GM18508 (cell line): ENCODE results near the gene SERPINE1.
"Not testable (repeated sequence)": the region's sequence is repeated elsewhere in the genome, so short reads cannot be mapped to it uniquely, and the experiment has no call there.

ENCODE experiments used
- ATAC-seq: cut with Tn5 transposase; IDR thresholded peaks from one replicate; pipeline ENCODE4 v1.9.1; 2021; ENCODE audit warnings: moderate number of reproducible peaks; ENCODE audit not compliant: insufficient read depth, unreplicated experiment

The SERPINE1 gene

GRCh38 chr7:101121991-101122932 is 4.6 kb upstream of the SERPINE1 start:
- ATAC-seq, result no peak

DNA sequence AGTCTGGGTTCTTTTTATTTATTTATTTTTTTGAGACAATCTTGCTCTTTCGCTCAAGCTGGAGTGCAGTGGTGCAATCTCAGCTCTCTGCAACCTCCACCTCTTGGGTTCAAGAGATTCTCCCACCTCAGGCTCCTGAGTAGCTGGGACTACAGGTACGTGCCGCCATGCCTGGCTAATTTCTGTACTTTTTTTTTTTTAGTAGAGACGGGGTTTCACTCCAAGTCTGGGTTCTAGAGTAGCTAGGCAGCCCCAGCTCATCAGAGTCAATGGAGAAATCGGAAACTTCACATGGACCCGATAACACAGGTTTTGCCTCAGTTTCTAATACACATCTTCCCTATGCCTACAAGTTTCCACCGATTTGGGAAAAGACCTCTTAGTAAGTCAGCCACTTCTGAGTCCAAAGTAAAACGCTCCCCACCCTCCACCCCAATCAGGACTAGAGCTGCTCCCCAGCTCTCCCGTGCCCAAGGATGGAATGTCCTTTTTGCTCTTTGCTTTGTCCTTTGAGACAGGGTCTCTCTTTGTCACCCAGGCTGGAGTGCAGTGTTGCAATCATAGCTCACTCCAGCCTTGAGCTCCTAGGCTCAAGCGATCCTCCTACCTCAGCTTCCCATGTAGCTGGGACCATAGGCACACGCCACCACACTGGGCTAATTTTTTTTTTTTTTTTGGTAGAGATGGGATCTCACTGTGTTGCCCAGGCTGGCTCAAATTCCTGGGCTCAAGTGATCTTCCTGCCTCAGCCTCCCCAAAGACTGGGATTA is 3.8 kb upstream of the SERPINE1 start:
- ATAC-seq, result no peak

- no peak for ATAC-seq
Observed at GRCh38 chr7:101123703-101124068, 3.2 kb upstream of the SERPINE1 start.

GRCh38 chr7:101124376-101125056 is 2.4 kb upstream of the SERPINE1 start:
- no peak for ATAC-seq

DNA sequence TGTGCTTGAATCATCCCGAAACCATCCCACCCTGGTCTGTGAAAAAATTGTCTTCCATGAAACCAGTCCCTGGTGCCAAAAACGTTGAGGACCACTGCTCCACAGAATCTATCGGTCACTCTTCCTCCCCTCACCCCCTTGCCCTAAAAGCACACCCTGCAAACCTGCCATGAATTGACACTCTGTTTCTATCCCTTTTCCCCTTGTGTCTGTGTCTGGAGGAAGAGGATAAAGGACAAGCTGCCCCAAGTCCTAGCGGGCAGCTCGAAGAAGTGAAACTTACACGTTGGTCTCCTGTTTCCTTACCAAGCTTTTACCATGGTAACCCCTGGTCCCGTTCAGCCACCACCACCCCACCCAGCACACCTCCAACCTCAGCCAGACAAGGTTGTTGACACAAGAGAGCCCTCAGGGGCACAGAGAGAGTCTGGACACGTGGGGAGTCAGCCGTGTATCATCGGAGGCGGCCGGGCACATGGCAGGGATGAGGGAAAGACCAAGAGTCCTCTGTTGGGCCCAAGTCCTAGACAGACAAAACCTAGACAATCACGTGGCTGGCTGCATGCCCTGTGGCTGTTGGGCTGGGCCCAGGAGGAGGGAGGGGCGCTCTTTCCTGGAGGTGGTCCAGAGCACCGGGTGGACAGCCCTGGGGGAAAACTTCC is 784 bp upstream of the SERPINE1 start:
- ATAC-seq, result peak; percentile 55

- ATAC-seq, result no peak
Observed at GRCh38 chr7:101127460-101128039, 646 bp downstream of the SERPINE1 start.

DNA sequence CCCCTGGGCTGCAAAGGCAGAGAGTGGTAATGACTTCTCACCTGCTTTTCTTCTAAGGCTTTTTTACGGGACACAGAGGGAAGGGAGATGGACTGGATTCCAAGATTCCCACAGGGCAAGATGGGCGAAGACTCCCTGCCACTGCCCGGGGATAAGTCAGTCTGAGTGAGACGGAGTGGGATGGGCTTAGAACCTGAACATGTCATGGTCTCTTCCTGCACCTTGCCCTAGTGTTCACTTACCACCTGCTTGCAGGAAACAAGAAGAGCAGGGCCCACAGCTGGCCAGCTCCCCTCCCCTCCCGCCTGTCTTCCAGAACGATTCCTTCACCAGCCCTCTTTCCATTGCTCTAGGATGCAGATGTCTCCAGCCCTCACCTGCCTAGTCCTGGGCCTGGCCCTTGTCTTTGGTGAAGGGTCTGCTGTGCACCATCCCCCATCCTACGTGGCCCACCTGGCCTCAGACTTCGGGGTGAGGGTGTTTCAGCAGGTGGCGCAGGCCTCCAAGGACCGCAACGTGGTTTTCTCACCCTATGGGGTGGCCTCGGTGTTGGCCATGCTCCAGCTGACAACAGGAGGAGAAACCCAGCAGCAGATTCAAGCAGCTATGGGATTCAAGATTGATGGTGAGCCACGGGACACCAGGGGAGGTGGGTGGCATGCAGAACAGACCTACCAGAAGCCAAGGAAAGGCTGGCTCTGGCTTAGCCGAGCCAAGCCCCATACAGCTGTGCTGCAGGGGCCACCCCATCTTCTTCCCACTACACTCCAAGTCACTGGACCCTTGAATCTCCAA is 1.3 kb downstream of the SERPINE1 start:
- ATAC-seq, result no peak

DNA sequence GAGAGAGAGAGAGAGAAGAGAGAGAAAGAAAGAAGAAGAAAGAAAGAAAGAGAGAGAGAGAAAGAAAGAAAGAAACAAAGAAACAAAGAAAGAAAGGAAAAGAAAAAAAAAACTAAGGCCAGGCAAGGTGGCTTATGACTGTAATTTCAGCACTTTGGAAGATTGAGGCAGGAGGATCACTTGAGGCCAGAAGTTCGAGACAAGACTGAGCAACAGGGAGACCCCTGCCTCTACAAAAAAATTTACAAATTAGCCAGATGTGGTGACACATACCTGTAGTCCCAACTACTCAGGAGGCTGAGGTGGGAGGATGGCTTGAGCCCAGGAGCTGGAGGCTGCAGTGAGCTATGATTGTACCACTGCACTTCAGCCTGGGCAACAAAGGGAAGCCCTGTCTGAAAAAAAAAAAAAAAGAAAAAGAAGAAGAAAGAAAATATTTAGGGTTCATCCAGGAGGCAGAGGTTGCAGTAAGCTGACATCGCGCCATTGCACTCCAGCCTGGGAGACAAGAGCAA is 2.8 kb downstream of the SERPINE1 start:
- no peak for ATAC-seq

DNA sequence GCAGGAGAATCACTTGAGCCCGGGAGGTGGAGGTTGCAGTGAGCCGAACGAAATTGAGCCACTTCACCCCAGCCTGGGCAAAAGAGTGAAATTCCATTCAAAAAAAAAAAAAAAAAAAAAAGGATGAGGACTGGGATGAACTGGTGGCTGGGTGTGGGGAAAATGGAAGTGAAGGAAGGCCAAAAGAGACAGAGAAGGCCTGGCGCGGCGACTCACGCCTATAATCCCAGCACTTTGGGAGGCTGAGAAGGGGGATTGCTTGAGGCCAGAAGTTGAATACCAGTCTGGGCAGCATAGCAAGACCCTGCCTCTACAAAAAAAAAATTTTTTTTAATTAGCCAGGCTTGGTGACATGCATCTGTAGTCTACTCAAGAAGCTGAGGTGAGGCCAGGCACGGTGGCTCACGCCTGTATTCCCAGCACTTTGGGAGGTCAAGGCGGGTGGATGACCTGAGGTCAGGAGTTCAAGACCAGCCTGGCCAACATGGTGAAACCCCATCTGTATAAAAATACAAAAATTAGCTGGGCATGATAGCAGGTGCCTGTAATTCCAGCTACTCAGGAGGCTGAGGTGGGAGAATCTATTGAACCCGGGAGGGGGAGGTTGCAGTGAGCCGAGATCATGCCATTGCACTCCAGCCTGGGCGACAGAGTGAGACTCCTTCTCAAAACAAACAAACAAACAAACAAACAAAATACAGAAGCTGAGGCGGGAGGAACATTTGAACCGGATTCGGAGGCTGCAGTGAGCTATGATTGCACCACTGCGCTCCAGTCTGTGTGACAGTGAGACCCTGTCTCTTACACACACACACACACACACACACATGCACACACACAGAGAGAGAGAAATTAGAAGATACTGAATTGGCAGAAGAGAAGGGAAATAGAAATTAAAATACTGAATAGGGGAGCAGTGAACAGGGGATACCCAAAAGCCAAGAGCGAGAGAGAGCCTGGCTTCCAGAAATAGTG is 6.0 kb downstream of the SERPINE1 start:
- not testable (repeated sequence) for ATAC-seq

GRCh38 chr7:101133621-101134398 is 6.9 kb downstream of the SERPINE1 start:
- no peak for ATAC-seq

GRCh38 chr7:101134399-101134980 is 7.6 kb downstream of the SERPINE1 start:
- no peak for ATAC-seq

GRCh38 chr7:101137651-101138212 is 10.8 kb downstream of the SERPINE1 start:
- no peak for ATAC-seq

GRCh38 chr7:101138213-101138870 is 11.4 kb downstream of the SERPINE1 start:
- ATAC-seq, result no peak

DNA sequence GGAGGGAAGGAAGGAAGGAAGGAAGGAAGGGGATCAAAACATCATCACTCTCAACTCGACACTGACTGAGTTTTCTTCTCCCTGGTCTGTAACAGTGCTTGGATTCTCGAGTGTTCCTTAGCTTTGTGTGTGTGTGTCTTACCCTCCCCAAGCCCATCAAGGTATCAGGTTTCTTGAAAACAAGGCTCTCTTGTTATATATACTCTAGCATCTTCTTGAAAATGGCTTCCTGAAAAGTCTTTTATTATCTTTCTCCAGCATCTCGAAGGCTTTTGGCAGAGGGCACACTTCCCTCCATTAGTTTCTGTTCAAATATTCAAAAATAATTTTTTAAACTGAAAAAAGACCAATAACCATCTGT is 13.4 kb downstream of the SERPINE1 start:
- no peak for ATAC-seq

- ATAC-seq, result no peak
Observed at GRCh38 chr7:101140746-101141382, 14.0 kb downstream of the SERPINE1 start.
